HEK293 (cell line): ENCODE data around the gene SMAD7.
A peak's percentile ranks its signal among the peaks of the same experiment; 100 is the strongest.

Source experiments
- GLIS1 ChIP-seq: fragments of 450-650 bp; formaldehyde crosslinking; IDR thresholded peaks from 2 replicates; pipeline ENCODE4 v1.5.1; 2016; ENCODE audit warnings: missing biosample characterization, missing genetic modification characterization
- GLIS2 ChIP-seq: fragments of 450-650 bp; formaldehyde crosslinking; IDR thresholded peaks from 2 replicates; pipeline ENCODE4 v1.5.1; 2016; ENCODE audit warnings: missing biosample characterization, missing genetic modification characterization
- KLF10 ChIP-seq: fragments of 450-650 bp; IDR thresholded peaks from 2 replicates; pipeline ENCODE4 v1.5.1; 2018; ENCODE audit warnings: missing biosample characterization, mild to moderate bottlenecking, missing genetic modification characterization
- KLF17 ChIP-seq: fragments of 450-650 bp; formaldehyde crosslinking; IDR thresholded peaks from 2 replicates; pipeline ENCODE4 v1.5.1; 2016; ENCODE audit warnings: missing biosample characterization, missing genetic modification characterization
- KLF9 ChIP-seq: fragments of 450-650 bp; formaldehyde crosslinking; IDR thresholded peaks from 2 replicates; pipeline ENCODE4 v1.5.1; 2016; ENCODE audit warnings: missing biosample characterization, missing genetic modification characterization, low read depth
- PBX3 ChIP-seq: sonication (generic); formaldehyde crosslinking; IDR thresholded peaks from 2 replicates; pipeline ENCODE4 v1.8.1; 2022; ENCODE audit warnings: mild to moderate bottlenecking, moderate library complexity, missing genetic modification reagents
- PRDM10 ChIP-seq: fragments of 450-650 bp; formaldehyde crosslinking; IDR thresholded peaks from 2 replicates; pipeline ENCODE4 v1.5.1; 2016; ENCODE audit warnings: missing biosample characterization, missing genetic modification characterization
- SCRT2 ChIP-seq: fragments of 450-650 bp; formaldehyde crosslinking; IDR thresholded peaks from 2 replicates; pipeline ENCODE4 v1.5.1; 2016; ENCODE audit warnings: missing biosample characterization, missing genetic modification characterization
- SP2 ChIP-seq: fragments of 450-650 bp; formaldehyde crosslinking; IDR thresholded peaks from 2 replicates; pipeline ENCODE4 v1.5.1; 2016; ENCODE audit warnings: missing biosample characterization, missing genetic modification characterization
- TSHZ1 ChIP-seq: fragments of 450-650 bp; formaldehyde crosslinking; IDR thresholded peaks from 2 replicates; pipeline ENCODE4 v1.5.1; 2016; ENCODE audit warnings: missing biosample characterization, missing genetic modification characterization, borderline replicate concordance
- ZBTB10 ChIP-seq: fragments of 450-650 bp; formaldehyde crosslinking; IDR thresholded peaks from 2 replicates; pipeline ENCODE4 v1.5.1; 2016; ENCODE audit warnings: missing biosample characterization, missing genetic modification characterization
- ZBTB48 ChIP-seq: fragments of 450-650 bp; formaldehyde crosslinking; IDR thresholded peaks from 2 replicates; pipeline ENCODE4 v1.5.1; 2016; ENCODE audit warnings: missing biosample characterization, missing genetic modification characterization
- ZBTB8A ChIP-seq: fragments of 450-650 bp; formaldehyde crosslinking; IDR thresholded peaks from 2 replicates; pipeline ENCODE4 v1.5.1; 2016; ENCODE audit warnings: missing biosample characterization, missing genetic modification characterization
- ZEB2 ChIP-seq: fragments of 450-650 bp; formaldehyde crosslinking; IDR thresholded peaks from 2 replicates; pipeline ENCODE4 v1.5.1; 2016; ENCODE audit warnings: missing biosample characterization, missing genetic modification characterization
- ZIC2 ChIP-seq: fragments of 450-650 bp; formaldehyde crosslinking; IDR thresholded peaks from 2 replicates; pipeline ENCODE4 v1.5.1; 2016; ENCODE audit warnings: missing biosample characterization, missing genetic modification characterization
- ZNF112 ChIP-seq: fragments of 450-650 bp; formaldehyde crosslinking; IDR thresholded peaks from 2 replicates; pipeline ENCODE4 v1.5.0; 2017; ENCODE audit warnings: missing biosample characterization, missing genetic modification characterization
- ZNF18 ChIP-seq: fragments of 450-650 bp; formaldehyde crosslinking; IDR thresholded peaks from 2 replicates; pipeline ENCODE4 v1.5.1; 2016; ENCODE audit warnings: missing biosample characterization, missing genetic modification characterization
- ZNF501 ChIP-seq: fragments of 450-650 bp; formaldehyde crosslinking; IDR thresholded peaks from 2 replicates; pipeline ENCODE4 v1.5.1; 2016; ENCODE audit warnings: missing biosample characterization, missing genetic modification characterization
- ZNF837 ChIP-seq: fragments of 450-650 bp; formaldehyde crosslinking; IDR thresholded peaks from 2 replicates; pipeline ENCODE4 v1.5.1; 2016; ENCODE audit warnings: missing biosample characterization, missing genetic modification characterization
- ZSCAN30 ChIP-seq: fragments of 450-650 bp; IDR thresholded peaks from 2 replicates; pipeline ENCODE4 v1.5.1; 2018; ENCODE audit warnings: missing biosample characterization, mild to moderate bottlenecking, missing genetic modification characterization, moderate library complexity
- ZXDB ChIP-seq: fragments of 450-650 bp; formaldehyde crosslinking; IDR thresholded peaks from 2 replicates; pipeline ENCODE4 v1.5.1; 2016; ENCODE audit warnings: missing biosample characterization, missing genetic modification characterization

SMAD7 gene

GRCh38 chr18:48949606-48950535 lies 894 bp downstream of the SMAD7 start (continued):
- TF ChIP-seq PRDM10 (tag by site-specific recombination) (peak; percentile 96), ZBTB48 (peak; percentile 42; the same call in 1 of the 2 replicates), TSHZ1 (tag by site-specific recombination) (no peak), PBX3 (CRISPR knock-in tag) (peak; percentile 42; the same call in 1 of the 2 replicates), ZBTB10 (tag by site-specific recombination) (peak; percentile 78), ZSCAN30 (peak; percentile 80; the same call in 1 of the 2 replicates), ZNF112 (tag by site-specific recombination) (no peak), ZNF18 (peak; percentile 100), ZNF837 (tag by site-specific recombination) (0 out of 2 replicates have a peak, but pooled peaks have one; percentile 35), SCRT2 (tag by site-specific recombination) (no peak), ZEB2 (tag by site-specific recombination) (peak; percentile 65; the same call in 1 of the 2 replicates), KLF9 (tag by site-specific recombination) (peak; percentile 10; the same call in 1 of the 2 replicates), KLF10 (tag by site-specific recombination) (peak; percentile 23; the same call in 1 of the 2 replicates), ZNF501 (tag by site-specific recombination) (peak; percentile 57; the same call in 1 of the 2 replicates), ZXDB (peak; percentile 55), GLIS2 (tag by site-specific recombination) (peak; percentile 98), GLIS1 (tag by site-specific recombination) (peak; percentile 100), ZBTB8A (peak; percentile 90), KLF17 (tag by site-specific recombination) (no peak; the same call in 1 of the 2 replicates), ZIC2 (tag by site-specific recombination) (peak; percentile 79), SP2 (tag by site-specific recombination) (peak; percentile 54)
